Endothelial cell (in vitro differentiated cells): Measurements from ENCODE around the gene SLC22A23. TPM values are rescaled to one million over a fixed set of nuclear protein-coding genes. Genes with fewer than 3 reads are reported as not detected.
A peak's percentile ranks its signal among the peaks of the same experiment; 100 is the strongest.

Experiments used
- DNase-seq: peaks from one replicate; pipeline ENCODE4 v3.0.0; 2021; ENCODE audit warnings: low spot score
- H3K27ac Mint-ChIP-seq: one replicate; pipeline ENCODE4 v1.8.0; 2021; ENCODE audit warnings: mixed read lengths, inconsistent platforms; ENCODE audit not compliant: unreplicated experiment
- H3K27me3 Mint-ChIP-seq: one replicate; pipeline ENCODE4 v1.8.0; 2021; ENCODE audit warnings: mild to moderate bottlenecking, moderate library complexity, mixed read lengths, inconsistent platforms; ENCODE audit not compliant: unreplicated experiment
- H3K36me3 Mint-ChIP-seq: one replicate; pipeline ENCODE4 v1.8.0; 2021; ENCODE audit warnings: mild to moderate bottlenecking, low read depth, mixed read lengths, inconsistent platforms; ENCODE audit not compliant: unreplicated experiment
- H3K4me1 Mint-ChIP-seq: one replicate; pipeline ENCODE4 v1.8.0; 2021; ENCODE audit warnings: mild to moderate bottlenecking, mixed read lengths, inconsistent platforms; ENCODE audit not compliant: unreplicated experiment
- H3K4me3 Mint-ChIP-seq: one replicate; pipeline ENCODE4 v1.8.0; 2021; ENCODE audit warnings: mild to moderate bottlenecking, mixed read lengths, inconsistent platforms; ENCODE audit not compliant: unreplicated experiment
- H3K9me3 Mint-ChIP-seq: one replicate; pipeline ENCODE4 v1.8.0; 2021; ENCODE audit warnings: mixed read lengths, inconsistent platforms; ENCODE audit not compliant: unreplicated experiment
- CTCF ChIP-seq: fragments of 200-600 bp; sonication (generic); IDR thresholded peaks from one replicate; pipeline ENCODE4 v1.5.0; 2021; ENCODE audit warnings: antibody characterized with exemption; ENCODE audit not compliant: unreplicated experiment
- total RNA-seq: library from RNA; stranded (reverse); fragmentation: NEBNext Ultra II Directional; extraction: Animal tissue kit (Norgen Biotek cat#: 25700); gene quantifications from one replicate; pipeline ENCODE4 v1.2.1, GENCODE V29; 2021; ENCODE audit not compliant: unreplicated experiment

The SLC22A23 gene
- total RNA-seq, 1 donor from 2014 or later = 72.7 TPM

GRCh38 chr6:3467996-3468395 lies 11.1 kb upstream of the SLC22A23 start:
- DNase-seq = no peak
- TF ChIP-seq CTCF = no peak
- peaks cover 21% of the 10 kb centered on the region for H3K4me1 Mint-ChIP-seq
- H3K27me3 Mint-ChIP-seq = peaks cover 5% of the 10 kb centered on the region
- no peak overlapping the region for H3K4me3 Mint-ChIP-seq
- H3K27ac Mint-ChIP-seq = no peak overlapping the region
- H3K36me3 Mint-ChIP-seq = no peaks in the 10 kb centered on the region
- no peaks in the 10 kb centered on the region for H3K9me3 Mint-ChIP-seq

- H3K27me3 Mint-ChIP-seq = peaks cover 5% of the 10 kb centered on the region
- no peaks in the 10 kb centered on the region for H3K36me3 Mint-ChIP-seq
These were observed 9.8 kb upstream of the SLC22A23 start for GRCh38 chr6:3466488-3467219.

GRCh38 chr6:3460253-3460652 lies 3.4 kb upstream of the SLC22A23 start:
- H3K27ac Mint-ChIP-seq = no peak overlapping the region
- DNase-seq = no peak
- peaks cover 7% of the 10 kb centered on the region for H3K27me3 Mint-ChIP-seq
- peaks cover 24% of the 10 kb centered on the region for H3K4me1 Mint-ChIP-seq
- no peak overlapping the region for H3K4me3 Mint-ChIP-seq
- H3K9me3 Mint-ChIP-seq = no peaks in the 10 kb centered on the region
- H3K36me3 Mint-ChIP-seq = peaks cover 4% of the 10 kb centered on the region
- TF ChIP-seq CTCF = no peak

More at GRCh38 chr6:3466488-3467219, 9.8 kb upstream of the SLC22A23 start:
- no peak for DNase-seq
- Mint-ChIP-seq H3K4me3 (no peak overlapping the region), H3K27ac (peak overlapping the region; percentile 11), H3K9me3 (no peaks in the 10 kb centered on the region), H3K4me1 (peaks cover 24% of the 10 kb centered on the region)
- TF ChIP-seq CTCF = no peak

GRCh38 chr6:3458706-3459421 lies 2.0 kb upstream of the SLC22A23 start:
- no peak for TF ChIP-seq CTCF
- no peak for DNase-seq
- Mint-ChIP-seq H3K4me3 (peak overlapping the region; percentile 92), H3K36me3 (peaks cover 4% of the 10 kb centered on the region), H3K4me1 (peaks cover 24% of the 10 kb centered on the region), H3K27me3 (peaks cover 7% of the 10 kb centered on the region), H3K27ac (peak overlapping the region; percentile 65), H3K9me3 (no peaks in the 10 kb centered on the region)
